ENCODE results near the gene ANO4.

The ANO4 gene

GRCh38 chr12:100794441-100795173 is at the start of gene ANO4:
TSS of gene ANO4 (plus strand) at chr12:100794776. CDS start at chr12:100901786, 107,010 bp downstream.
- no peak for DNase-seq

- no peak for DNase-seq
Measured at GRCh38 chr12:100745378-100746071, 49.1 kb upstream of the ANO4 start.

GRCh38 chr12:100752841-100753240 is 41.7 kb upstream of the ANO4 start:
- DNase-seq = no peak

DNA sequence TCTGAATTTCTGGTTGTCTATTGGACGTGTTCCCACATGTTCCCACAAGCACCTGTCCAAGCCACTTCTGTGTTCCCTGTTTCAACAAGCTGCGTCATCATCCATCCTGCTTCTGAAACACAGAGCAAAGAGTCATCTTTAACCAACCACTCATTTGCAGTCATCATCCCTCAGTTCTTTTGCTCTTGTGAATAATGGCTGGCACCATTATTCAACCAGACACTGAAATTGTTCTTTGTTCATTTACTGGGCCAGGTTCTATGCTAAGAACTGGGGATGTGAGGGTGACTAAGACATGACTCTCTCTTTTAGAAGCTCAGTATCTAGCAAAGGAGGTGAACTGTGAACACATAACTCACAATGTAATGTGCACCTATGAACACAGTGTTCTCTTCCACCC is 40.7 kb upstream of the ANO4 start:
- DNase-seq = no peak

DNA sequence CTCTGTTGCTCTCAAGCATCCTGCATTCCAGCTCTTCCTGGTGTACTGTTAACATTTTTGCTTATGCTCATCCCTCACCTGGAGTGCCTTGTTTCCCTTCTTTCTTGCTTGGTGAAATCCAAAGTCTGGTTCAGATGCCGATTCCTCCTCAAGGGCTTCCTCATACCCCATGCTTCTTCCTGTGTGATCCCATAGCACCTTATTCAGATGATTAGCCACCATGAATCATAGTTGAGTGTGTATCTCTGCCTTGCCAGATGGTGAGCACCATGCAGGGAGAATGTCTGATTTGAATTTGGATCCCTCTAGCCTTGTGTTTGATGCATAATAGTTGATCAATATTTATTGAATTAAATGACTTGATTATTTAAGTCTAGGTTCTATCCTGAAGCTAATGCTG is 39.4 kb upstream of the ANO4 start:
- no peak for DNase-seq

GRCh38 chr12:100758083-100758482 is 36.5 kb upstream of the ANO4 start:
- no peak for DNase-seq

- DNase-seq = no peak
Measured at GRCh38 chr12:100767371-100767770, 27.2 kb upstream of the ANO4 start.

- DNase-seq = no peak
Measured at GRCh38 chr12:100767950-100768349, 26.6 kb upstream of the ANO4 start.

GRCh38 chr12:100778967-100779590 is 15.5 kb upstream of the ANO4 start:
- DNase-seq = no peak

DNA sequence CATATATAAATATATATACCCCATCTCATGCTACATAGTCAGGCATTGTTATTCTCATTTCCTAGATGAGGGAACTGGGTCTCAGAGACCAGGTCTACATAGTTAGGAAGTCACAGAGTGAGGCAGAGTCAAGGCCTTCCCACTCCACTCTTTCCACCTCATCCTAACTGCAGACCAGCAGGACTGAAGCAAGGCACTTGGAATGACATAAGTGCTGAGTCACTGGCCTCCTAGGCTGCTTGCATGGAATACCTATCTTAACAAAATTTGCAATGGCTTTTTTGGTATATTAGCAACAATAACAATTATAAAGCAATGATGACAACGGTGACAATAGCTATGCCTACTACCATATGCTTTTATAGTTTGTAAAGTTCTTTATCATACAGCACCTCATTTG is 5.4 kb upstream of the ANO4 start:
- DNase-seq = no peak

GRCh38 chr12:100789975-100790374 is 4.6 kb upstream of the ANO4 start:
- DNase-seq = no peak

DNA sequence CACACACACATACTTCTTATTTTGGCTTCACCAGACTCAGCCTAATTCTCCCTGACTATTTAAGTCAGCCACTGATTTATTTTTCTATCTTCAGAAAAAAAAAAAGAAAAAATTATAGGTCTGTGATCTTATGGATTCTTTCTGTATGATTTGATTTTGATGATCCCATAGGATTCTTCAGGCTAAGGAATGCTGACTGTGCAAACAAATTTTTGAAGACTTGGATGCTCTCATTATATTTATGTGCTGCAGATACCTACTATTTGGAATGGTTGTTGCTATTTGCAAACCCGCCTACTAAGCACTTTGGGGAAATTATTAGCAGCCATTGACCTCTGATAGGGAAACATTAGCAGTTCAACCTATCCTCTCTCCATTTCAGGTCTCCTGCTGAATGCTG is 4.0 kb upstream of the ANO4 start:
- DNase-seq = no peak

- no peak for DNase-seq
Measured at GRCh38 chr12:100793182-100793581, 1.4 kb upstream of the ANO4 start.

GRCh38 chr12:100795174-100795799 is 711 bp downstream of the ANO4 start:
- DNase-seq = no peak

DNA sequence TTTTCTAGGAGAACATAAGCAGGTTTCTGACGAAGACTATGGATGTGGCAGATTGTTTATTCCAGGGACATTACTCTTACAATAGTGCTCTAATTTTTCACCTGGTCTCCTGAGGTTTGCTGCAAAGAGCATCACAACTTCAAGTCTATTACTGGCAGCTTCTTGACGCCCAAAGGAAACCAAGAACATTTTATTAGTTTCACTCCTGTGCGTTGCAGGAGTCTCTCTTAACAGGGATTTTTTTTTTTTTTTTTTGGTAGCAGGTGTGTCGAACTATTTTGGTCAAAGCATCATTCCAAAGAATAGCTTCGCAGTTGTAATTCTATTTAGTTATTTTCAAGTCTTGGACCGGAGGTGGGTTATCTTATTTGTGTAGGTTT is 1.2 kb downstream of the ANO4 start:
- no peak for DNase-seq

GRCh38 chr12:100796621-100797020 is 2.0 kb downstream of the ANO4 start:
- DNase-seq = no peak

- DNase-seq = no peak
Measured at GRCh38 chr12:100797246-100797645, 2.7 kb downstream of the ANO4 start.

GRCh38 chr12:100797786-100798185 is 3.2 kb downstream of the ANO4 start:
- no peak for DNase-seq

GRCh38 chr12:100798286-100799160 is 3.9 kb downstream of the ANO4 start:
- DNase-seq = no peak

- no peak for DNase-seq
Measured at GRCh38 chr12:100799770-100800169, 5.2 kb downstream of the ANO4 start.

- DNase-seq = no peak
Measured at GRCh38 chr12:100800723-100801122, 6.1 kb downstream of the ANO4 start.

DNA sequence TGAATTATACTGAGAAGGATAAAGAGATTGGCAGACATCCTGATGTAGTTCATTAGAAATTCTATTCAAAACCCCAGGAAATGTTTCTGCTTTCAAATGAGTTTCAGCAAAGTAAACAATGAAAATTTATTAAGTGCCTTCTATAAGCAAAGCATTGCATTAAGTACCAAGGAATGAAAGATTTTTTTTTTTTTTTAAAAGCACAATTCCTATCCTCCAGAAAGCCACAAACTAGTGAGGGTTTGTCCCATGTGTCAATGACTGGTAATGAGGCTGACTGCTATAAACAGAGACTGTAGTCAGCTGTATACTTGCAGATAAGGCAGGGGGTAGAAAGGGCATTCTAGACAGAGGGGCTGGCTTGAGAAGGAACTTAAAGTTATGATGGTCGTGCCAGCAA is 6.7 kb downstream of the ANO4 start:
- no peak for DNase-seq

DNA sequence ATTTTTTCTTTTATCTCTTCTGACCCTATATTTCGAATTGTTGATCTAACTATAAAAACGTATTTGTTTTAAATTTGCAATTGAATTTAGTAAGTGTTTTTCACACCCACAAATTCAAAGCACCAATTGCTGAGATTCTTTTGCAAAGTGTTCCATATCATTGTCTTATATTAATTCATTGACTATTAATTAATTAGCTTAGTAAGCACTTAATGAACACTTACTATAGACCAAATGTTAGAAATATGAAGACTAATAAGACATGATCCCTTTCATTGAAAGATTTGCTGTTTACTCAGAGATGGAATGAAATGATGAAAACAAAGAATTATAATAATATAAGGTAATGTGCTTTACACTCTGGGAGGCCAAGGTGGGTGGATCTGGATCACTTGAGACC is 14.2 kb downstream of the ANO4 start:
- DNase-seq = no peak

All from NK-92 treated with Interleukin-12 subunit alpha and Interleukin-12 subunit beta, amount 100 ng/mL, for 24 hours (cell line).